DND-41 (cell line): ENCODE results near the gene RNASEH2A.

Experiments used
- CTCF ChIP-seq: IDR thresholded peaks from 2 replicates; pipeline ENCODE4 v1.5.1; 2012; ENCODE audit warnings: borderline replicate concordance, low read length, moderate library complexity, mild to moderate bottlenecking; ENCODE audit not compliant: poor library complexity, severe bottlenecking; ENCODE audit errors: extremely low read depth
- EZH2 ChIP-seq: IDR thresholded peaks from 3 replicates; pipeline ENCODE4 v1.6.1; 2012; ENCODE audit warnings: borderline replicate concordance, low read depth, mild to moderate bottlenecking, moderate library complexity, low read length, inconsistent platforms; ENCODE audit not compliant: severe bottlenecking

- TF ChIP-seq CTCF = no peak
- no peak for TF ChIP-seq EZH2
Observed at GRCh38 chr19:12788682-12789097, 17.7 kb upstream of the RNASEH2A start.
